Calu3 (cell line): ENCODE measurements around the gene EYA2. TPM values are rescaled to one million over a fixed set of nuclear protein-coding genes. Genes with fewer than 3 reads are reported as not detected.

Experiments
- BruUV-seq: library from RNA; stranded (reverse); fragments of 400-500 nt; replicated peaks from 2 replicates; lab custom pipeline; 2021; lab: Mats Ljungman, UMichigan
- CTCF ChIA-PET: fragments of 300-600 bp; sonication (Branson Sonifier 250); formaldehyde crosslinking; loops from one replicate; lab custom pipeline; 2022; ENCODE audit warnings: antibody characterized with exemption; lab: Charles Lee
- DNase-seq: peaks from one replicate; pipeline ENCODE4 v3.0.0; 2022
- H3K27ac Mint-ChIP-seq: one replicate; pipeline ENCODE4 v1.8.0; 2022; ENCODE audit warnings: mixed read lengths; ENCODE audit not compliant: unreplicated experiment
- H3K27me3 Mint-ChIP-seq: one replicate; pipeline ENCODE4 v1.8.0; 2022; ENCODE audit warnings: mixed read lengths; ENCODE audit not compliant: unreplicated experiment
- H3K36me3 Mint-ChIP-seq: one replicate; pipeline ENCODE4 v1.8.0; 2022; ENCODE audit warnings: mild to moderate bottlenecking, moderate library complexity, mixed read lengths; ENCODE audit not compliant: insufficient read depth, unreplicated experiment
- H3K4me1 Mint-ChIP-seq: one replicate; pipeline ENCODE4 v1.8.0; 2022; ENCODE audit warnings: mild to moderate bottlenecking, low read depth, mixed read lengths; ENCODE audit not compliant: unreplicated experiment
- H3K4me3 Mint-ChIP-seq: one replicate; pipeline ENCODE4 v1.8.0; 2022; ENCODE audit warnings: mild to moderate bottlenecking, low read depth, moderate library complexity, mixed read lengths; ENCODE audit not compliant: unreplicated experiment
- H3K9me3 Mint-ChIP-seq: one replicate; pipeline ENCODE4 v1.8.0; 2022; ENCODE audit warnings: low read depth, mixed read lengths; ENCODE audit not compliant: unreplicated experiment
- intact Hi-C: fragments of 100-400 bp; cut with micrococcal nuclease; formaldehyde crosslinking; loops from one replicate; pipeline ENCODE4 v1.10.0; 2022; ENCODE audit not compliant: unreplicated experiment
- total RNA-seq: library from RNA; stranded (reverse); gene quantifications from 2 replicates; pipeline ENCODE4 v1.2.3, GENCODE V29; 2022
- TF ChIP-seq, protein P1 (sequence below): fragments of 200-600 bp; IDR thresholded peaks from one replicate; pipeline ENCODE4 v1.8.0; 2022; ENCODE audit warnings: antibody characterized with exemption; ENCODE audit not compliant: unreplicated experiment

The EYA2 gene
- total RNA-seq, 1 experiment from 2014 or later: 0.35 TPM

GRCh38 chr20:47011984-47012383 lies 117.3 kb downstream of the EYA2 start:
- Mint-ChIP-seq H3K4me3 (no peak overlapping the region), H3K9me3 (no peaks in the 10 kb centered on the region), H3K27me3 (peaks cover 49% of the 10 kb centered on the region), H3K4me1 (no peaks in the 10 kb centered on the region), H3K27ac (no peak overlapping the region), H3K36me3 (no peaks in the 10 kb centered on the region)
- DNase-seq: no peak
- CTCF ChIA-PET: no interaction called here
- intact Hi-C loops: loop anchor here (2.0 kb wide), 1 partner anchor 253 kb away; no protein-coding TSS in a partner anchor
- TF ChIP-seq, protein P1, sequence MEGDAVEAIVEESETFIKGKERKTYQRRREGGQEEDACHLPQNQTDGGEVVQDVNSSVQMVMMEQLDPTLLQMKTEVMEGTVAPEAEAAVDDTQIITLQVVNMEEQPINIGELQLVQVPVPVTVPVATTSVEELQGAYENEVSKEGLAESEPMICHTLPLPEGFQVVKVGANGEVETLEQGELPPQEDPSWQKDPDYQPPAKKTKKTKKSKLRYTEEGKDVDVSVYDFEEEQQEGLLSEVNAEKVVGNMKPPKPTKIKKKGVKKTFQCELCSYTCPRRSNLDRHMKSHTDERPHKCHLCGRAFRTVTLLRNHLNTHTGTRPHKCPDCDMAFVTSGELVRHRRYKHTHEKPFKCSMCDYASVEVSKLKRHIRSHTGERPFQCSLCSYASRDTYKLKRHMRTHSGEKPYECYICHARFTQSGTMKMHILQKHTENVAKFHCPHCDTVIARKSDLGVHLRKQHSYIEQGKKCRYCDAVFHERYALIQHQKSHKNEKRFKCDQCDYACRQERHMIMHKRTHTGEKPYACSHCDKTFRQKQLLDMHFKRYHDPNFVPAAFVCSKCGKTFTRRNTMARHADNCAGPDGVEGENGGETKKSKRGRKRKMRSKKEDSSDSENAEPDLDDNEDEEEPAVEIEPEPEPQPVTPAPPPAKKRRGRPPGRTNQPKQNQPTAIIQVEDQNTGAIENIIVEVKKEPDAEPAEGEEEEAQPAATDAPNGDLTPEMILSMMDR: no peak
- BruUV-seq: no TSS peak

DNA sequence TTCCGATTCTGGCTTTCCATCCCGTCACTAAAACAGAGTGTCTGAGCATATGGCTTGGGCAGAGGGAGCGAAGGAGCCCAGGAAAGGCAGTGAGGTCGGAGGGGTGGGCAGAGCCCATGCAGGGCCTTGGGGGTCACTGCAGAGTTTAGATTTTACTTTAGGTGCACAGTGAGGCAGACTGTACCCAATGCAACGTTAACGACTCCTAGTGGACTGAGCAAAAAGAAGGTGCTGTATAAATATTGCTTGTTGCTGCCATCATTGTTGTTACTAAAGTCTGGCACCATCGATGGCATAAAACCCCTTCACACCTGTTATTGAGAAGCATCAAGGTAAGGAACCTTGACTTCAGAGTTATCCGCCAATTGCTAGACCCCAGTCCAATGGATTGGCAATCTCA lies 119.0 kb downstream of the EYA2 start:
- Mint-ChIP-seq H3K27ac (no peak overlapping the region), H3K4me1 (no peaks in the 10 kb centered on the region), H3K9me3 (no peaks in the 10 kb centered on the region), H3K4me3 (no peak overlapping the region), H3K36me3 (no peaks in the 10 kb centered on the region), H3K27me3 (peaks cover 52% of the 10 kb centered on the region)
- BruUV-seq: no TSS peak
- TF ChIP-seq, protein P1: no peak
- intact Hi-C loops: loop anchor here (2.0 kb wide), 1 partner anchor 255 kb away; no protein-coding TSS in a partner anchor
- DNase-seq: no peak
- CTCF ChIA-PET: no interaction called here

DNA sequence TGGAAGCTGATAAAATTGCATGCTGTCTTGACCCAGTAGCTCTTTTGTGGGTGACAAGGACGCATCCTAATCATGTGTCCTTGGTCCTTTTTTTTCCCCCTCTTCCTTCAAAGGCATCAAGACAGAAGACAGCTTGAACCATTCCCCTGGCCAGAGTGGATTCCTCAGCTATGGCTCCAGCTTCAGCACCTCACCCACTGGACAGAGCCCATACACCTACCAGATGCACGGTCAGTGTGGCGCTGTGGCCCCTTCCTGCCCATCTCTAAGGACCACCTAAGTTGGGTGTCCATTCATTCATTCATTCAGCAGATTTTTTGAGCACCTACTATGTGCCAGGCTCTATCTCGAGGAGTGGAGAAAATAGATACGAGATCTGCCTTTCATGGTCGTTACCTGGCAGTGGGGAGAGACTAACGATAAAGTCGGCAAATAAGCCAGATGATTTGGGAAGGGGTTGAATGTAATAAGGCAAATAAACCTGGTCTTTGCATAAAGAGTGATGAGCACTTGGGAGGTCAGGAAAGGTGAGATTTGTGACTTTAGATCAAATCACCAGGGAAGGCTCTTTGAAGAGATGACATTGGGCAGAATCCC lies 121.5 kb downstream of the EYA2 start:
- Mint-ChIP-seq H3K4me1 (no peaks in the 10 kb centered on the region), H3K36me3 (no peaks in the 10 kb centered on the region), H3K9me3 (no peaks in the 10 kb centered on the region), H3K27ac (no peak overlapping the region), H3K4me3 (no peak overlapping the region), H3K27me3 (peaks cover 49% of the 10 kb centered on the region)
- TF ChIP-seq, protein P1: no peak
- intact Hi-C loops: no loop called here
- DNase-seq: no peak
- CTCF ChIA-PET: interaction anchor here (1.4 kb wide), 1 partner anchor 19 kb away, joined by 6 read pairs; no protein-coding TSS in a partner anchor
- BruUV-seq: no TSS peak

DNA sequence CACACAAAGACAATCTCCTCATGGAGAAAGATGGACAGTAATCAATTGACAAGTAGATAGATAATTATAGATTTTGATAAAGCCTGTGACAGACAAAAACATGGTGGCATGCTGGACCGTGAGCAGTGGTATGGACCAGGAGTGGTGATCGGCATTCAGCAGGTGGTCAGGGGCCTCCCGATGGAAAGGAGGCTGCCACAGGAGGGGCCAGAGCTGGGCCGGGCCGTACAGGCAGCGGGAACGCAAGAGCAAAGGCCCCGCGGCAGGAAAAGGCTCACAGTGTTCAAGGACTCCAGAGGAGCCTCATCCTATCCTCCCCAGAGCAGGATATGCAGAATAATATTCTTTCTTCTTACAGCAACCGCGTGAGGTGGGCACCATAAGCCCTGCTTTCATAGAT lies 123.7 kb downstream of the EYA2 start:
- no peak for DNase-seq
- Mint-ChIP-seq H3K4me3 (no peak overlapping the region), H3K36me3 (no peaks in the 10 kb centered on the region), H3K27ac (no peak overlapping the region), H3K4me1 (no peaks in the 10 kb centered on the region), H3K9me3 (no peaks in the 10 kb centered on the region), H3K27me3 (peaks cover 37% of the 10 kb centered on the region)
- no TSS peak for BruUV-seq
- intact Hi-C loops: no loop called here
- TF ChIP-seq, protein P1: no peak
- CTCF ChIA-PET: interaction anchor here (0.6 kb wide), 1 partner anchor 63 kb away, joined by 3 read pairs; no protein-coding TSS in a partner anchor
